Common myeloid progenitor, CD34-positive (primary cell): ENCODE data around the gene ZNRF3.

Source experiments
- CTCF ChIA-PET: fragments of 350-600 bp; sonication (Branson Sonifier 250); formaldehyde crosslinking; loops from one replicate; lab custom pipeline; 2021; ENCODE audit warnings: antibody characterized with exemption; lab: Charles Lee
- POLR2A ChIA-PET: fragments of 350-600 bp; sonication (Branson Sonifier 250); formaldehyde crosslinking; loops from one replicate; lab custom pipeline; 2021; ENCODE audit warnings: antibody characterized with exemption; lab: Charles Lee
- DNase-seq, 3 donors: peaks; one replicate each; pipeline versions ENCODE4 v3.0.0 to v3.0.0-alpha.2; 2013
- H3K27ac ChIP-seq, 2 experiments: 1 replicate in 1 of 2; 2 replicates in 1 of 2; pipeline ENCODE4 v1.7.0; 2013; ENCODE audit warnings: inconsistent platforms in 2 of 2, low read length in 2 of 2, mild to moderate bottlenecking in 2 of 2, low read depth in 1 of 2, moderate library complexity in 1 of 2; ENCODE audit not compliant: severe bottlenecking in 2 of 2, insufficient read depth in 1 of 2, poor library complexity in 1 of 2
- H3K27me3 ChIP-seq, 5 experiments: replicated peaks in 2 of 5; 1 replicate in 3 of 5; 2 replicates in 2 of 5; pipeline versions ENCODE4 v1.6.1 to v1.7.0; 2013; ENCODE audit warnings: low read length in 4 of 5, mild to moderate bottlenecking in 2 of 5, moderate library complexity in 2 of 5, inconsistent platforms in 1 of 5; ENCODE audit not compliant: insufficient read depth in 5 of 5, control insufficient read depth in 4 of 5
- H3K36me3 ChIP-seq, 4 experiments: 1 replicate in 2 of 4; 2 replicates in 2 of 4; pipeline versions ENCODE4 v1.6.1 to v1.7.0; 2013; ENCODE audit warnings: low read length in 3 of 4, control low read depth in 1 of 4, mild to moderate bottlenecking in 1 of 4; ENCODE audit not compliant: control insufficient read depth in 4 of 4, insufficient read depth in 4 of 4
- H3K4me1 ChIP-seq, 4 experiments: 1 replicate in 3 of 4; 2 replicates in 1 of 4; pipeline versions ENCODE4 v1.6.1 to v1.7.1; 2013; ENCODE audit warnings: low read length in 3 of 4, mild to moderate bottlenecking in 3 of 4, control low read depth in 1 of 4, inconsistent platforms in 1 of 4, moderate library complexity in 1 of 4; ENCODE audit not compliant: control insufficient read depth in 4 of 4, insufficient read depth in 4 of 4; ENCODE audit errors: control extremely low read depth in 1 of 4
- H3K4me3 ChIP-seq, 7 experiments: 1 replicate in 4 of 7; 2 replicates in 3 of 7; pipeline versions ENCODE4 v1.5.1 to v1.7.0; 2013; ENCODE audit warnings: mild to moderate bottlenecking in 7 of 7, low read length in 6 of 7, moderate library complexity in 6 of 7, inconsistent platforms in 2 of 7, low read depth in 2 of 7, control low read depth in 1 of 7; ENCODE audit not compliant: insufficient read depth in 4 of 7, control insufficient read depth in 1 of 7; ENCODE audit errors: extremely low read depth in 1 of 7
- H3K9me3 ChIP-seq, 5 experiments: 1 replicate in 4 of 5; 2 replicates in 1 of 5; pipeline versions ENCODE4 v1.6.1 to v1.7.1; 2013; ENCODE audit warnings: low read length in 4 of 5, mild to moderate bottlenecking in 2 of 5, inconsistent platforms in 1 of 5, low read depth in 1 of 5, moderate library complexity in 1 of 5; ENCODE audit not compliant: control insufficient read depth in 4 of 5, insufficient read depth in 2 of 5; ENCODE audit errors: control extremely low read depth in 1 of 5
- WGBS: methylation state at CpG from one replicate; pipeline ENCODE4 v1.1.5; 2013; ENCODE audit not compliant: insufficient coverage; 5-methylcytosine and 5-hydroxymethylcytosine counted together

ZNRF3 gene

GRCh38 chr22:29029202-29030000 lies 146.0 kb downstream of the ZNRF3 start:
- H3K27ac ChIP-seq = no peak overlapping the region
- ChIA-PET POLR2A (no interaction called here), CTCF (interaction anchor here (1.3 to 4.6 kb wide), 2 partner anchors 9 to 13 kb away, joined by 3 to 27 read pairs; no protein-coding TSS in a partner anchor)
- H3K27me3 ChIP-seq = peaks cover 0 to 18% (median 6%) of the 10 kb centered on the region in 5 experiments
- 89% methylated on average over 5 of the region's 9 CpGs for WGBS
- DNase-seq = no peak
- no peaks in the 10 kb centered on the region for H3K9me3 ChIP-seq
- H3K4me3 ChIP-seq = no peak overlapping the region
- peaks cover 0 to 25% (median 15%) of the 10 kb centered on the region in 4 experiments for H3K4me1 ChIP-seq
- no peaks in the 10 kb centered on the region for H3K36me3 ChIP-seq

GRCh38 chr22:29030016-29030617 lies 146.7 kb downstream of the ZNRF3 start:
- H3K4me3 ChIP-seq = peak overlapping the region in 5 of 7 experiments; percentile 31 to 69 (median 57)
- no peaks in the 10 kb centered on the region for H3K36me3 ChIP-seq
- 6% methylated on average over 14 of the region's 20 CpGs for WGBS
- DNase-seq = peak in 2 of 3 donors; percentile 47 to 54
- peaks cover 0 to 18% (median 6%) of the 10 kb centered on the region in 5 experiments for H3K27me3 ChIP-seq
- no peak overlapping the region for H3K27ac ChIP-seq
- ChIA-PET CTCF (interaction anchor here (0.9 to 4.6 kb wide), 4 partner anchors 9 to 168 kb away, joined by 3 to 27 read pairs (median 4); no protein-coding TSS in a partner anchor), POLR2A (no interaction called here)
- H3K4me1 ChIP-seq = peaks cover 0 to 25% (median 15%) of the 10 kb centered on the region in 4 experiments
- H3K9me3 ChIP-seq = no peaks in the 10 kb centered on the region

GRCh38 chr22:29030618-29031226 lies 147.3 kb downstream of the ZNRF3 start:
- ChIA-PET POLR2A (no interaction called here), CTCF (interaction anchor here (0.6 to 4.6 kb wide), 8 partner anchors 9 to 201 kb away, joined by 3 to 27 read pairs (median 3); no protein-coding TSS in a partner anchor)
- Histone ChIP-seq H3K9me3 (no peaks in the 10 kb centered on the region), H3K27ac (no peak overlapping the region), H3K4me1 (peaks cover 0 to 25% (median 15%) of the 10 kb centered on the region in 4 experiments), H3K4me3 (peak overlapping the region in 5 of 7 experiments; percentile 31 to 69 (median 57)), H3K27me3 (peaks cover 0 to 18% (median 6%) of the 10 kb centered on the region in 5 experiments), H3K36me3 (no peaks in the 10 kb centered on the region)
- DNase-seq = peak; percentile 42 to 79 (median 69)
- 2% methylated on average over 11 of the region's 32 CpGs for WGBS

DNA sequence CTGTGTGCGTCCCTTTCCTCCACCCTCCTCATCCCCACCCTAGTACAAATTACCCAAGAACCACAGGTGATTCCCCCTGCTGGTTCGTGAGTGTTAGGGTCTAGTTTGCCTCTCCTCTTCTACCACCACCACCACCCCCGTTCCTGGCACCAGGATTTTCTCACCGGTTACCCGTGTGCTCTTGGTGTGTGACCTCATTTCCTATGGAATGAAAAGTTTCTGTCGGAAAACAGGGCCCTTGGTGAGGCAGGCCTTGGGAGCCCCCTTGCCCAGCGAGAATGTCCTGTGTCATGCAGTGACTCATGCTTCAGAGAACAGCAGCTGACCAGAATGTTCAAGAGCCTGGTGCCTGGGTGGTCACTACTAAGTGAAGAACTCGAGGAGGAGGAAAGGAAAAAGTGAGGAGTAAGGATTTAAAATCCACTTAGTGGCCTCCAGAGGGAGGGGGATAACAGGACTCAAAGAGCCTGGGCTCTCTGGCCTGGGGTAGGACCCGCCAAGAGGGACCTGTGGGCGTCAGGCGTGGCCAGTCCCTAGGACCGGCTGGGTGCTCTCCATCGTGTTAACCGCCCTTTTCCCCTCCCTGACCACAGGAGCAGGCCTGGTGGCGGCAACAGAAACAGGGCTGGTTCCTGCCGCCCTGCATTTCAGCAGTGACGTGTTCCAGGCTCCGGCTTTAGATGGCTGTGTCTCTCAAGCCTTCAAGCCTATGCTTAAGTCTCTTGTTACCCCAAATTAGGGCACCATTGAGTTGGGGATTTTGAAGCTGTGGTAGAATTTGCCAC lies 148.0 kb downstream of the ZNRF3 start:
- peak overlapping the region in 4 of 7 experiments; percentile 21 to 69 (median 48) for H3K4me3 ChIP-seq
- ChIA-PET POLR2A (no interaction called here), CTCF (interaction anchor here (0.6 to 4.6 kb wide), 9 partner anchors 8 to 202 kb away, joined by 3 to 27 read pairs (median 3); no protein-coding TSS in a partner anchor)
- no peaks in the 10 kb centered on the region for H3K36me3 ChIP-seq
- peaks cover 0 to 25% (median 15%) of the 10 kb centered on the region in 4 experiments for H3K4me1 ChIP-seq
- peaks cover 0 to 18% (median 6%) of the 10 kb centered on the region in 5 experiments for H3K27me3 ChIP-seq
- WGBS = 19% methylated on average over 10 of the region's 18 CpGs
- peak; percentile 54 to 80 (median 68) for DNase-seq
- no peak overlapping the region for H3K27ac ChIP-seq
- H3K9me3 ChIP-seq = no peaks in the 10 kb centered on the region

DNA sequence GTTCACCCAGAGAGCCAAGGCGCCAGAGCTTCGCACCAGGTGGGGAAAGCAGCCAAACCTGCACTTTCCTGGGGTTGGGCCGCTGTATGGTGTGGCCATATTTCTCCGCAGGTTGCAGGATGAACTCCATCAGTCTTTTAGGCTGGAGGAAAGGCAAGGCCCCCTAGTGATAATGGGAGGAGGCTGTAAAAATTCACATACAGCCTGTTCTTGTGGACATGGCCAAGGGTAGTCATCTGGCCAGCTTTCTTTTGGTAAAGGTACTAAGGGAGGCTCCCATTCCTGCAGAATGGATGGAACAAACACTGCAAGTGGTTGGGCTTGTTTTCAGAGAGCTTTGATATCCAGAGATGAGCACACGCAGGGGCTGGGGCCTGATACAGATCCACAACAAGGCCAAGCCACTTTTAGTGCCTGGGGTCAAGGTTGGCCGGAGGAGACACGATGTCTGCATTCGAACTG lies 148.7 kb downstream of the ZNRF3 start:
- H3K9me3 ChIP-seq = no peaks in the 10 kb centered on the region
- H3K36me3 ChIP-seq = no peaks in the 10 kb centered on the region
- no peak overlapping the region for H3K27ac ChIP-seq
- H3K4me1 ChIP-seq = peaks cover 0 to 25% (median 15%) of the 10 kb centered on the region in 4 experiments
- peaks cover 0 to 18% (median 6%) of the 10 kb centered on the region in 5 experiments for H3K27me3 ChIP-seq
- POLR2A ChIA-PET = no interaction called here
- WGBS = 97% methylated on average over 7 of the region's 8 CpGs
- peak overlapping the region in 1 of 7 experiments; percentile 69 for H3K4me3 ChIP-seq
- CTCF ChIA-PET = interaction anchor here (0.6 to 4.6 kb wide), 6 partner anchors 10 to 415 kb away, joined by 3 to 27 read pairs (median 3); no protein-coding TSS in a partner anchor
- no peak for DNase-seq

- Histone ChIP-seq H3K4me3 (no peak overlapping the region), H3K36me3 (no peaks in the 10 kb centered on the region), H3K27me3 (peaks cover 0 to 18% (median 6%) of the 10 kb centered on the region in 5 experiments), H3K4me1 (peaks cover 0 to 25% (median 15%) of the 10 kb centered on the region in 4 experiments), H3K27ac (no peak overlapping the region), H3K9me3 (no peaks in the 10 kb centered on the region)
- WGBS = 69% methylated on average over 2 of the region's 2 CpGs
- POLR2A ChIA-PET = no interaction called here
- no peak for DNase-seq
- CTCF ChIA-PET = interaction anchor here (0.6 to 4.6 kb wide), 4 partner anchors 10 to 500 kb away, joined by 3 to 27 read pairs (median 4); no protein-coding TSS in a partner anchor
Measured at GRCh38 chr22:29032584-29032983, 149.2 kb downstream of the ZNRF3 start.
